WI38 (cell line): ENCODE data around the gene SCAF1.

Experiments
- H3K4me3 ChIP-seq: 2 replicates; pipeline ENCODE4 v1.5.1; 2011; ENCODE audit warnings: low read depth, mild to moderate bottlenecking, control low read depth, low read length
- CTCF ChIP-seq: IDR thresholded peaks from 2 replicates; pipeline ENCODE4 v1.5.1; 2012; ENCODE audit warnings: low read depth, mild to moderate bottlenecking, control low read depth, low read length

SCAF1 gene

GRCh38 chr19:49651029-49651819 lies 9.2 kb downstream of the SCAF1 start:
- no peak for TF ChIP-seq CTCF
- no peak overlapping the region for H3K4me3 ChIP-seq

- no peak overlapping the region for H3K4me3 ChIP-seq
- no peak for TF ChIP-seq CTCF
These were observed 10.0 kb downstream of the SCAF1 start for GRCh38 chr19:49651820-49652550.

GRCh38 chr19:49652551-49653465 lies 10.8 kb downstream of the SCAF1 start:
- no peak overlapping the region for H3K4me3 ChIP-seq
- no peak for TF ChIP-seq CTCF

- H3K4me3 ChIP-seq: no peak overlapping the region
- TF ChIP-seq CTCF: no peak
These were observed 11.4 kb downstream of the SCAF1 start for GRCh38 chr19:49653466-49653806.

- no peak for TF ChIP-seq CTCF
- H3K4me3 ChIP-seq: no peak overlapping the region
These were observed 12.6 kb downstream of the SCAF1 start for GRCh38 chr19:49654581-49654980.

- no peak overlapping the region for H3K4me3 ChIP-seq
- TF ChIP-seq CTCF: no peak
These were observed 13.8 kb downstream of the SCAF1 start for GRCh38 chr19:49655570-49656455.
